SK-N-SH treated with all-trans-retinoic acid at 6 μM for 48 hours (cell line): ENCODE measurements around the gene HIVEP2.

Source experiments
- ATAC-seq: fragments of 200-7000 bp; cut with Tn5 transposase; 3 replicates; pipeline ENCODE4 v1.9.1; 2020; ENCODE audit warnings: mild to moderate bottlenecking, moderate library complexity
- ARNTL ChIP-seq: fragments of 450-650 bp; formaldehyde crosslinking; IDR thresholded peaks from 2 replicates; pipeline ENCODE4 v1.5.0; 2020; ENCODE audit warnings: low read depth, mild to moderate bottlenecking, moderate library complexity, borderline replicate concordance
- CSDC2 ChIP-seq: fragments of 250-450 bp; sonication (Bioruptor Pico); IDR thresholded peaks from 2 replicates; pipeline ENCODE4 v1.5.0; 2020; ENCODE audit warnings: mild to moderate bottlenecking, moderate library complexity
- ESRRG ChIP-seq: fragments of 250-450 bp; sonication (Bioruptor Pico); IDR thresholded peaks from 2 replicates; pipeline ENCODE4 v1.6.1; 2021; ENCODE audit warnings: mild to moderate bottlenecking
- GLIS3 ChIP-seq: fragments of 250-450 bp; sonication (Bioruptor Pico); IDR thresholded peaks from 2 replicates; pipeline ENCODE4 v1.5.0; 2020; ENCODE audit warnings: mild to moderate bottlenecking, moderate library complexity
- ISL1 ChIP-seq: fragments of 250-450 bp; sonication (Bioruptor Pico); IDR thresholded peaks from 2 replicates; pipeline ENCODE4 v2.1.2; 2022; ENCODE audit warnings: mild to moderate bottlenecking, moderate library complexity
- OSR1 ChIP-seq: fragments of 250-450 bp; sonication (Bioruptor Pico); IDR thresholded peaks from 2 replicates; pipeline ENCODE4 v1.8.0; 2022; ENCODE audit warnings: moderate library complexity, mild to moderate bottlenecking, inconsistent platforms
- POU6F1 ChIP-seq: fragments of 250-450 bp; sonication (Bioruptor Pico); IDR thresholded peaks from 2 replicates; pipeline ENCODE4 v1.8.0; 2021; ENCODE audit warnings: low read depth, mild to moderate bottlenecking, moderate library complexity, borderline replicate concordance
- PPARA ChIP-seq: fragments of 250-450 bp; sonication (Bioruptor Pico); IDR thresholded peaks from 2 replicates; pipeline ENCODE4 v1.5.0; 2020; ENCODE audit warnings: mild to moderate bottlenecking, borderline replicate concordance
- SNAI2 ChIP-seq: fragments of 250-450 bp; sonication (Bioruptor Pico); IDR thresholded peaks from 2 replicates; pipeline ENCODE4 v1.5.0; 2020; ENCODE audit warnings: mild to moderate bottlenecking, moderate library complexity
- TCF4 ChIP-seq: fragments of 250-450 bp; sonication (Bioruptor Pico); IDR thresholded peaks from 2 replicates; pipeline ENCODE4 v1.8.0; 2021; ENCODE audit warnings: mild to moderate bottlenecking, moderate library complexity, borderline replicate concordance
- TOX ChIP-seq: fragments of 250-450 bp; sonication (Bioruptor Pico); IDR thresholded peaks from 2 replicates; pipeline ENCODE4 v1.8.0; 2021; ENCODE audit warnings: mild to moderate bottlenecking, moderate library complexity, borderline replicate concordance
- ZC3H10 ChIP-seq: fragments of 250-450 bp; sonication (Bioruptor Pico); IDR thresholded peaks from 2 replicates; pipeline ENCODE4 v1.5.1; 2021; ENCODE audit warnings: mild to moderate bottlenecking, moderate library complexity
- ZNF565 ChIP-seq: fragments of 450-650 bp; formaldehyde crosslinking; conservative IDR thresholded peaks from 2 replicates; pipeline ENCODE4 v1.5.0; 2020; ENCODE audit warnings: low read depth, mild to moderate bottlenecking, moderate library complexity
- ZNF70 ChIP-seq: fragments of 450-650 bp; formaldehyde crosslinking; IDR thresholded peaks from 2 replicates; pipeline ENCODE4 v1.5.0; 2020; ENCODE audit warnings: mild to moderate bottlenecking, moderate library complexity
- ZNF8 ChIP-seq: fragments of 450-650 bp; formaldehyde crosslinking; IDR thresholded peaks from 2 replicates; pipeline ENCODE4 v1.5.0; 2020; ENCODE audit warnings: mild to moderate bottlenecking, moderate library complexity
- TF ChIP-seq, protein P1 (sequence below): fragments of 250-450 bp; sonication (Bioruptor Pico); IDR thresholded peaks from 2 replicates; pipeline ENCODE4 v1.8.0; 2020; ENCODE audit warnings: mild to moderate bottlenecking, moderate library complexity, borderline replicate concordance
- TF ChIP-seq, protein P2 (sequence below): fragments of 250-450 bp; sonication (Bioruptor Pico); IDR thresholded peaks from 2 replicates; pipeline ENCODE4 v1.5.1; 2020; ENCODE audit warnings: low read depth, mild to moderate bottlenecking, moderate library complexity
- TF ChIP-seq, protein P3 (sequence below): fragments of 250-450 bp; sonication (Bioruptor Pico); IDR thresholded peaks from 2 replicates; pipeline ENCODE4 v1.5.0; 2020; ENCODE audit warnings: mild to moderate bottlenecking, moderate library complexity

HIVEP2 gene

DNA sequence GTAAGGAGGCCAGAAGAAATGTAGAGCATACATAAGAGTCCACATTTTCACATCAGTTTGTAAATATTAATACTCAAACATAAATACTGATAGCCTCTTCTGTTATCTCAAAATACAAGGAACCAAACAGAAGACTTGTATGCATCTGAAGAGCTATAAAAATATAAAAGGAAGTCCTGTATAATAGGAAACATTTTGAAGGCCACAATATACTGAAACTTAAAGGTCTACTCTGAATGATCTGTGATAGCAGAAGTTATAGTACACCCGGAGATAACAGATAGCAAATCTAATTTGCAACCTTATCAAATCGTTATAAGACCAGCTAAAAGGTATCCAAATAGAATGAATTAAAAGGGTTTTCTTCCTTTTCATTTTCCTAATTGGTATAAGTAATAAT, 111.2 kb downstream of the HIVEP2 start:
- no peak for ATAC-seq
- TF ChIP-seq GLIS3 (CRISPR knock-in tag) (no peak), ZNF8 (CRISPR knock-in tag) (no peak), TCF4 (no peak), CSDC2 (CRISPR knock-in tag) (no peak), SNAI2 (CRISPR knock-in tag) (no peak), POU6F1 (CRISPR knock-in tag) (no peak), PPARA (CRISPR knock-in tag) (no peak), TOX (CRISPR knock-in tag) (no peak), OSR1 (CRISPR knock-in tag) (no peak), ZNF70 (CRISPR knock-in tag) (no peak)
- TF ChIP-seq, protein P1, sequence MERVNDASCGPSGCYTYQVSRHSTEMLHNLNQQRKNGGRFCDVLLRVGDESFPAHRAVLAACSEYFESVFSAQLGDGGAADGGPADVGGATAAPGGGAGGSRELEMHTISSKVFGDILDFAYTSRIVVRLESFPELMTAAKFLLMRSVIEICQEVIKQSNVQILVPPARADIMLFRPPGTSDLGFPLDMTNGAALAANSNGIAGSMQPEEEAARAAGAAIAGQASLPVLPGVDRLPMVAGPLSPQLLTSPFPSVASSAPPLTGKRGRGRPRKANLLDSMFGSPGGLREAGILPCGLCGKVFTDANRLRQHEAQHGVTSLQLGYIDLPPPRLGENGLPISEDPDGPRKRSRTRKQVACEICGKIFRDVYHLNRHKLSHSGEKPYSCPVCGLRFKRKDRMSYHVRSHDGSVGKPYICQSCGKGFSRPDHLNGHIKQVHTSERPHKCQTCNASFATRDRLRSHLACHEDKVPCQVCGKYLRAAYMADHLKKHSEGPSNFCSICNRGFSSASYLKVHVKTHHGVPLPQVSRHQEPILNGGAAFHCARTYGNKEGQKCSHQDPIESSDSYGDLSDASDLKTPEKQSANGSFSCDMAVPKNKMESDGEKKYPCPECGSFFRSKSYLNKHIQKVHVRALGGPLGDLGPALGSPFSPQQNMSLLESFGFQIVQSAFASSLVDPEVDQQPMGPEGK, result no peak
- TF ChIP-seq, protein P2, sequence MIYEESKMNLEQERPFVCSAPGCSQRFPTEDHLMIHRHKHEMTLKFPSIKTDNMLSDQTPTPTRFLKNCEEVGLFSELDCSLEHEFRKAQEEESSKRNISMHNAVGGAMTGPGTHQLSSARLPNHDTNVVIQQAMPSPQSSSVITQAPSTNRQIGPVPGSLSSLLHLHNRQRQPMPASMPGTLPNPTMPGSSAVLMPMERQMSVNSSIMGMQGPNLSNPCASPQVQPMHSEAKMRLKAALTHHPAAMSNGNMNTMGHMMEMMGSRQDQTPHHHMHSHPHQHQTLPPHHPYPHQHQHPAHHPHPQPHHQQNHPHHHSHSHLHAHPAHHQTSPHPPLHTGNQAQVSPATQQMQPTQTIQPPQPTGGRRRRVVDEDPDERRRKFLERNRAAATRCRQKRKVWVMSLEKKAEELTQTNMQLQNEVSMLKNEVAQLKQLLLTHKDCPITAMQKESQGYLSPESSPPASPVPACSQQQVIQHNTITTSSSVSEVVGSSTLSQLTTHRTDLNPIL (CRISPR knock-in tag), result no peak
- TF ChIP-seq, protein P3, sequence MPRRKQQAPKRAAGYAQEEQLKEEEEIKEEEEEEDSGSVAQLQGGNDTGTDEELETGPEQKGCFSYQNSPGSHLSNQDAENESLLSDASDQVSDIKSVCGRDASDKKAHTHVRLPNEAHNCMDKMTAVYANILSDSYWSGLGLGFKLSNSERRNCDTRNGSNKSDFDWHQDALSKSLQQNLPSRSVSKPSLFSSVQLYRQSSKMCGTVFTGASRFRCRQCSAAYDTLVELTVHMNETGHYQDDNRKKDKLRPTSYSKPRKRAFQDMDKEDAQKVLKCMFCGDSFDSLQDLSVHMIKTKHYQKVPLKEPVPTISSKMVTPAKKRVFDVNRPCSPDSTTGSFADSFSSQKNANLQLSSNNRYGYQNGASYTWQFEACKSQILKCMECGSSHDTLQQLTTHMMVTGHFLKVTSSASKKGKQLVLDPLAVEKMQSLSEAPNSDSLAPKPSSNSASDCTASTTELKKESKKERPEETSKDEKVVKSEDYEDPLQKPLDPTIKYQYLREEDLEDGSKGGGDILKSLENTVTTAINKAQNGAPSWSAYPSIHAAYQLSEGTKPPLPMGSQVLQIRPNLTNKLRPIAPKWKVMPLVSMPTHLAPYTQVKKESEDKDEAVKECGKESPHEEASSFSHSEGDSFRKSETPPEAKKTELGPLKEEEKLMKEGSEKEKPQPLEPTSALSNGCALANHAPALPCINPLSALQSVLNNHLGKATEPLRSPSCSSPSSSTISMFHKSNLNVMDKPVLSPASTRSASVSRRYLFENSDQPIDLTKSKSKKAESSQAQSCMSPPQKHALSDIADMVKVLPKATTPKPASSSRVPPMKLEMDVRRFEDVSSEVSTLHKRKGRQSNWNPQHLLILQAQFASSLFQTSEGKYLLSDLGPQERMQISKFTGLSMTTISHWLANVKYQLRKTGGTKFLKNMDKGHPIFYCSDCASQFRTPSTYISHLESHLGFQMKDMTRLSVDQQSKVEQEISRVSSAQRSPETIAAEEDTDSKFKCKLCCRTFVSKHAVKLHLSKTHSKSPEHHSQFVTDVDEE (CRISPR knock-in tag), result no peak
- TF ChIP-seq, all 23 proteins: peak for 0

DNA sequence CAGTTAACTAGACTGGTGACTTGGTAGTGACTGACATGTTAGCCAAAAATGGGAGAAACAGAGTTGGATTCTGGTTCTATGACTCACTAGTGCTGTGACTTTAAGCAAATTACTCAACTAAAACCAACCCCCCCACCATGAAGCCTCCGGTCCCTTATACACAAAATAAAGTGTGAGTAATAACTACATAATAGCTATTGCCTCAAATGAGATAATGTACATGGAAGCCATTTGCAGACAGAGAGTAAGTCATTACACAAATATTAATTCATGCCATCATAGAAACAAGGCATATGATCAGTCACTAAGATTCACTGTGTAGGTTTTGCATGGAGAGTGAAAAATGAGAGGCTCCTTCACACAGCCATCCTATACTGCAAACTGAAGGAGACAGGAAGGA, 111.9 kb downstream of the HIVEP2 start:
- ATAC-seq, result peak; percentile 83
- TF ChIP-seq ZNF8 (CRISPR knock-in tag) (no peak), SNAI2 (CRISPR knock-in tag) (no peak), TCF4 (no peak), ISL1 (CRISPR knock-in tag) (peak; percentile 58; the same call in 1 of the 2 replicates), CSDC2 (CRISPR knock-in tag) (no peak), ZC3H10 (0 out of 2 replicates have a peak, but pooled peaks have one; percentile 2), ZNF565 (CRISPR knock-in tag) (no peak), ESRRG (CRISPR knock-in tag) (no peak), ARNTL (CRISPR knock-in tag) (no peak)
- TF ChIP-seq, protein P3 (CRISPR knock-in tag), result no peak
- TF ChIP-seq, protein P1, result peak; percentile 97; the same call in 1 of the 2 replicates
- TF ChIP-seq, protein P2 (CRISPR knock-in tag), result no peak
